HG03521 (cell line): ENCODE measurements around the gene PEX5L.
A peak's percentile ranks its signal among the peaks of the same experiment; 100 is the strongest.

ENCODE experiments used
- ATAC-seq: cut with Tn5 transposase; IDR thresholded peaks from one replicate; pipeline ENCODE4 v1.9.1; 2021; ENCODE audit warnings: mild to moderate bottlenecking, moderate library complexity; ENCODE audit not compliant: unreplicated experiment

PEX5L gene

GRCh38 chr3:179902061-179902460 is 134.7 kb downstream of the PEX5L start:
- no peak for ATAC-seq

- ATAC-seq, result peak; percentile 92
These were observed 138.7 kb downstream of the PEX5L start for GRCh38 chr3:179898024-179898423.

- no peak for ATAC-seq
These were observed 139.5 kb downstream of the PEX5L start for GRCh38 chr3:179897231-179897630.

GRCh38 chr3:179896507-179896906 is 140.2 kb downstream of the PEX5L start:
- no peak for ATAC-seq

- no peak for ATAC-seq
These were observed 141.4 kb downstream of the PEX5L start for GRCh38 chr3:179895330-179895729.

- no peak for ATAC-seq
These were observed 149.3 kb downstream of the PEX5L start for GRCh38 chr3:179887295-179887943.

GRCh38 chr3:179885950-179886349 is 150.8 kb downstream of the PEX5L start:
- ATAC-seq, result no peak

GRCh38 chr3:179884136-179884535 is 152.6 kb downstream of the PEX5L start:
- ATAC-seq, result no peak

GRCh38 chr3:179882292-179882691 is 154.4 kb downstream of the PEX5L start:
- peak; percentile 72 for ATAC-seq

- ATAC-seq, result no peak
These were observed 154.9 kb downstream of the PEX5L start for GRCh38 chr3:179881791-179882190.

- no peak for ATAC-seq
These were observed 155.9 kb downstream of the PEX5L start for GRCh38 chr3:179880868-179881267.

GRCh38 chr3:179876440-179876839 is 160.3 kb downstream of the PEX5L start:
- no peak for ATAC-seq

- ATAC-seq, result no peak
These were observed 163.9 kb downstream of the PEX5L start for GRCh38 chr3:179872842-179873241.

- ATAC-seq, result no peak
These were observed 165.0 kb downstream of the PEX5L start for GRCh38 chr3:179871782-179872181.

- no peak for ATAC-seq
These were observed 168.0 kb downstream of the PEX5L start for GRCh38 chr3:179868715-179869114.

- ATAC-seq, result no peak
These were observed 168.8 kb downstream of the PEX5L start for GRCh38 chr3:179867961-179868360.

GRCh38 chr3:179865861-179866505 is 170.8 kb downstream of the PEX5L start:
- ATAC-seq, result no peak

- ATAC-seq, result no peak
These were observed 174.8 kb downstream of the PEX5L start for GRCh38 chr3:179861953-179862352.

GRCh38 chr3:179861292-179861691 is 175.4 kb downstream of the PEX5L start:
- no peak for ATAC-seq

- ATAC-seq, result no peak
These were observed 176.2 kb downstream of the PEX5L start for GRCh38 chr3:179860275-179861107.

GRCh38 chr3:179853176-179853575 is 183.6 kb downstream of the PEX5L start:
- no peak for ATAC-seq
